Measurements from ENCODE around the gene UGCG.
"Not testable (repeated sequence)": the region's sequence is repeated elsewhere in the genome, so short reads cannot be mapped to it uniquely, and the experiment has no call there.

UGCG gene

GRCh38 chr9:111957856-111958631 lies 61.4 kb downstream of the UGCG start:
- peak; percentile 29 for DNase-seq

- no peak for DNase-seq
Measured at GRCh38 chr9:111959468-111960359, 63.1 kb downstream of the UGCG start.

GRCh38 chr9:111960485-111960884 lies 63.9 kb downstream of the UGCG start:
- DNase-seq, result not testable (repeated sequence)

- DNase-seq, result no peak
Measured at GRCh38 chr9:111961009-111961408, 64.4 kb downstream of the UGCG start.

GRCh38 chr9:111961575-111961974 lies 65.0 kb downstream of the UGCG start:
- no peak for DNase-seq

- no peak for DNase-seq
Measured at GRCh38 chr9:111962021-111962420, 65.4 kb downstream of the UGCG start.

GRCh38 chr9:111963995-111964394 lies 67.4 kb downstream of the UGCG start:
- no peak for DNase-seq

- no peak for DNase-seq
Measured at GRCh38 chr9:111965566-111966019, 69.0 kb downstream of the UGCG start.

- DNase-seq, result no peak
Measured at GRCh38 chr9:111966124-111966723, 69.6 kb downstream of the UGCG start.

- DNase-seq, result no peak
Measured at GRCh38 chr9:111966861-111967291, 70.3 kb downstream of the UGCG start.

- DNase-seq, result no peak
Measured at GRCh38 chr9:111967621-111968020, 71.0 kb downstream of the UGCG start.

GRCh38 chr9:111969061-111969460 lies 72.4 kb downstream of the UGCG start:
- no peak for DNase-seq

- DNase-seq, result no peak
Measured at GRCh38 chr9:111969622-111970021, 73.0 kb downstream of the UGCG start.

GRCh38 chr9:111970827-111971226 lies 74.2 kb downstream of the UGCG start:
- no peak for DNase-seq

- no peak for DNase-seq
Measured at GRCh38 chr9:111974092-111974681, 77.6 kb downstream of the UGCG start.

- peak; percentile 5 for DNase-seq
Measured at GRCh38 chr9:111975709-111976108, 79.1 kb downstream of the UGCG start.

- no peak for DNase-seq
Measured at GRCh38 chr9:111978616-111979015, 82.0 kb downstream of the UGCG start.

- DNase-seq, result no peak
Measured at GRCh38 chr9:111979561-111979960, 82.9 kb downstream of the UGCG start.

- DNase-seq, result no peak
Measured at GRCh38 chr9:111980398-111980797, 83.8 kb downstream of the UGCG start.

- no peak for DNase-seq
Measured at GRCh38 chr9:111983484-111983908, 86.9 kb downstream of the UGCG start.

- DNase-seq, result no peak
Measured at GRCh38 chr9:111984086-111984802, 87.6 kb downstream of the UGCG start.

Measured in GF-D8 (cell line).